Stimulated activated CD4-positive, alpha-beta T cell treated with anti-CD3 and anti-CD28 coated beads, Interleukin-2, amount 100 ng/mL, for 48 hours (primary cell): Measurements from ENCODE around the gene TICRR.
"Not testable (repeated sequence)": the region's sequence is repeated elsewhere in the genome, so short reads cannot be mapped to it uniquely, and the experiment has no call there.

Experiments used
- DNase-seq, 2 donors: peaks; one replicate each; pipeline ENCODE4 v3.0.0-alpha.2; 2020

The TICRR gene

GRCh38 chr15:89566621-89567294 lies 8.5 kb upstream of the TICRR start:
- DNase-seq, result no peak

GRCh38 chr15:89569090-89569745 lies 6.1 kb upstream of the TICRR start:
- no peak for DNase-seq

GRCh38 chr15:89575656-89576416 lies 567 bp downstream of the TICRR start:
- DNase-seq, result peak; percentile 11 to 13

GRCh38 chr15:89576417-89576773 lies 1.1 kb downstream of the TICRR start:
- no peak for DNase-seq

- DNase-seq, result no peak
These were observed 2.5 kb downstream of the TICRR start for GRCh38 chr15:89577776-89578115.

- DNase-seq, result no peak
These were observed 2.9 kb downstream of the TICRR start for GRCh38 chr15:89578146-89578545.

- DNase-seq, result not testable (repeated sequence)
These were observed 5.5 kb downstream of the TICRR start for GRCh38 chr15:89580747-89581146.

- no peak for DNase-seq
These were observed 11.4 kb downstream of the TICRR start for GRCh38 chr15:89586651-89587050.

- no peak for DNase-seq
These were observed 12.7 kb downstream of the TICRR start for GRCh38 chr15:89587955-89588354.

- no peak for DNase-seq
These were observed 16.6 kb downstream of the TICRR start for GRCh38 chr15:89591834-89592233.

GRCh38 chr15:89593018-89593417 lies 17.7 kb downstream of the TICRR start:
- DNase-seq, result no peak

- DNase-seq, result no peak
These were observed 23.8 kb downstream of the TICRR start for GRCh38 chr15:89599021-89599420.

GRCh38 chr15:89611317-89611716 lies 36.0 kb downstream of the TICRR start:
- DNase-seq, result no peak

GRCh38 chr15:89613031-89613430 lies 37.8 kb downstream of the TICRR start:
- no peak for DNase-seq

GRCh38 chr15:89614164-89614563 lies 38.9 kb downstream of the TICRR start:
- no peak for DNase-seq

GRCh38 chr15:89615135-89615534 lies 39.9 kb downstream of the TICRR start:
- DNase-seq, result no peak

GRCh38 chr15:89616228-89616627 lies 41.0 kb downstream of the TICRR start:
- no peak for DNase-seq

GRCh38 chr15:89621547-89621946 lies 46.3 kb downstream of the TICRR start:
- no peak for DNase-seq

GRCh38 chr15:89623165-89623564 lies 47.9 kb downstream of the TICRR start:
- DNase-seq, result no peak

GRCh38 chr15:89625716-89626115 lies 50.4 kb downstream of the TICRR start:
- no peak for DNase-seq

- no peak for DNase-seq
These were observed 52.1 kb downstream of the TICRR start for GRCh38 chr15:89627256-89627970.

- no peak for DNase-seq
These were observed 53.0 kb downstream of the TICRR start for GRCh38 chr15:89628301-89628700.
